Left lobe of liver (tissue), 2 donors: Measurements from ENCODE around the gene GP1BA. TPM values are rescaled to one million over a fixed set of nuclear protein-coding genes. Genes with fewer than 3 reads are reported as not detected.
A peak's percentile ranks its signal among the peaks of the same experiment; 100 is the strongest.
"Not testable (repeated sequence)": the region's sequence is repeated elsewhere in the genome, so short reads cannot be mapped to it uniquely, and the experiment has no call there.

Experiments
- ATAC-seq: fragments of 200-7000 bp; cut with Tn5 transposase; one replicate; pipeline ENCODE4 v1.9.1; 2020; ENCODE audit warnings: mild to moderate bottlenecking, moderate library complexity
- DNase-seq: peaks from one replicate; pipeline ENCODE4 v3.0.0-alpha.2; 2020; ENCODE audit warnings: low spot score
- total RNA-seq: library from RNA; stranded (reverse); gene quantifications from one replicate; pipeline ENCODE4 v1.2.1, GENCODE V29; 2021
- donor health status: DM: no; HTN: no; CAD: no; lungs with moderate emphysema.
- donor health status: DM: no; HTN: yes; CAD: no.

GP1BA gene
- total RNA-seq, 1 donor from 2014 or later, result not detected

- ATAC-seq, result no peak
- no peak for DNase-seq
These were observed 30.9 kb upstream of the GP1BA start for GRCh38 chr17:4901108-4901647.

GRCh38 chr17:4901648-4902344, 30.3 kb upstream of the GP1BA start:
- no peak for ATAC-seq
- DNase-seq, result peak; percentile 60

DNA sequence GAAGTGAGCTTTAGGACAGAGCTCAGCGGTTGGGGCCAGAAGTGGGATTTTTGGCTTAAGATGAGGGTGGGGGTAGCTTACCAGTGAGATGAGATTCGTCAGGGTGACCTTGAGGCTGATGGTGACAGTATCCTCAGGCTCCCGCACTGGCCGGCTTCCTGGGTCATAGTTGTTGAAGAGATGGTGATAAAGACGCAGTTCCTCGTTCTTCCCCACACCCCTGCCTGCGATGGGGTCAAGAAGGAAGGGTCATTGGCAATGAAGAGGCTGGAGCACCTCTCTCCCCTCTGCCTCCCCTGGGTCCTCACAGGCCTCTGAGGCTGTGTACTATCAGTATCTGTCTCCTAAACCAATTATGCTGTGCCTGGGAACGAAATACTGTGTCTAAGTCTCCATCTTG, 29.5 kb upstream of the GP1BA start:
- no peak for DNase-seq
- ATAC-seq, result no peak

DNA sequence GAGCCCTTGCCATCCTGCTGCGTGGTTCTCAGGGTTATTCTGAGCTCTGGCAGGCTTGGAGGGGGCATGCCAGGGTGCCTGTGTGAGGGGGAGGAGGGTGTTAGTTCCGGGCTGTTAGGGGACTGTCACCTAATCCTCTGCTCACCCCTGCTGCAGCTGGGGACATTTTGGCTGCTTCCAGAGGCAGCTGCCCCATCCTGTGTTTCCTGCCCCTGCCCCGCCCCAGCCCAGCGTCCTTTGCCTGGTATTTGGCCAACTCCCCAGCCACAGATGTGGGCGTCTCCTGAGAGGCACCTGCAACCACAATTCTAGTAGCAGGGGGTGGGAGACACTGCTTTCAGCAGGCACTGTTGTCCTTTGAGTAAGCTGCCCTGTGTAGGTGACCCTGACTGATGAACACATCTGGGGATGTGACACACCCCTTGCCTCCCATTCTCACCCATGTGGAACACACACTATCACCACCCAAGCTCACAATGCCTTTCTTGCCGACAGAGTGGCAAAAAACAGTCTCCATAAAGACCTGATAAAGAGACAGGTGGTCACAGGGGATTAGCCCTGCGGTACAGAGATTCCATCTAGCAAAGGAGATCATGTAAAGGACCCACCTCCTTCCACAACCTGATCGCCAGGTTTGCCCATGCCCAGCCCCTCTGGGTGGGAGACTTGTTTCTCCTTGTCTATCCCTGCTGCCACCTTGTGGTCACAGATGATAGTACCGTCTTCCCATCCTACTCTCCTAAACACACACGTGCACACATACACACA, 28.8 kb upstream of the GP1BA start, which contains the start of gene CHRNE:
Gene CHRNE, minus strand, starts transcription at position 48 of the 768 bp plus-strand sequence. Its CDS starts 35 bp downstream, at position 13.
- ATAC-seq, result peak; percentile 59
- peak; percentile 80 for DNase-seq

DNA sequence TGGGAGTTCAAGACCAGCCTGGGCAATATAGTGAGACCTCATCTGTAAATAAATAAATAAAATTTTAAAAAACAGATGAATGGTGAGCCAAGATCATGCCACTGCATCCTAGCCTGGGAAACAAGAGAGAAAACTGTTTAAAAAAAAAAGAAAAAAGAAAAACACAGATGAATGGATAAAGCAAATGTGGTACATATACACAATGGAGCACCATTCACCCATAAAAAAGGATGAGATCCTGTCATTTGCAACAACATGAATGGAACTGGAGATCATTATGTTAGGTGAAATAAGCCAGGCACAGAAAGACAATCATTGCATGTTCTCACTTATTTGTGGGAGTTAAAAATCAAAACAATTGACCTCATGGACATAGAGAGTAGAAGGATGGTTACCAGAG, 25.4 kb upstream of the GP1BA start:
- not testable (repeated sequence) for DNase-seq, ATAC-seq

DNA sequence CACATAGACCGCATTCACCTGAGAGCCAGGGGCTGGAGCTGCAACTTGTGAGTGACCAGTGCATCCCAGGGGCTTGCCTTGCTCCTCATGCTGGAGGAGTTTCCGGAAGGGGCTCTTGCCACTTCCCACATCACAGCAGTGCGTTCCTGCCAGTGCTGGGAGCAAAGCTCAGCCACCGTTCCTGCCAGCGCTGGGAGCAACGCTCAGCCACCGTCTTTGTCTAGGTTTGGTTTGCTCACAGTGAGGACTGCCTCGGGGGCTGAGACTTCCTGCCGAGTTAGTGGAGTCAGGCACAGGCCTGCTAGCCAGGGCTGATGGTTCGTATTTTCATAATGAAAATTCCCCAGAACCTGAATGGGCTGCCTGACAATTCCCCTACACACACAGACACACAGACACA, 23.8 kb upstream of the GP1BA start:
- DNase-seq (peak; percentile 72), ATAC-seq (peak; percentile 74)

DNA sequence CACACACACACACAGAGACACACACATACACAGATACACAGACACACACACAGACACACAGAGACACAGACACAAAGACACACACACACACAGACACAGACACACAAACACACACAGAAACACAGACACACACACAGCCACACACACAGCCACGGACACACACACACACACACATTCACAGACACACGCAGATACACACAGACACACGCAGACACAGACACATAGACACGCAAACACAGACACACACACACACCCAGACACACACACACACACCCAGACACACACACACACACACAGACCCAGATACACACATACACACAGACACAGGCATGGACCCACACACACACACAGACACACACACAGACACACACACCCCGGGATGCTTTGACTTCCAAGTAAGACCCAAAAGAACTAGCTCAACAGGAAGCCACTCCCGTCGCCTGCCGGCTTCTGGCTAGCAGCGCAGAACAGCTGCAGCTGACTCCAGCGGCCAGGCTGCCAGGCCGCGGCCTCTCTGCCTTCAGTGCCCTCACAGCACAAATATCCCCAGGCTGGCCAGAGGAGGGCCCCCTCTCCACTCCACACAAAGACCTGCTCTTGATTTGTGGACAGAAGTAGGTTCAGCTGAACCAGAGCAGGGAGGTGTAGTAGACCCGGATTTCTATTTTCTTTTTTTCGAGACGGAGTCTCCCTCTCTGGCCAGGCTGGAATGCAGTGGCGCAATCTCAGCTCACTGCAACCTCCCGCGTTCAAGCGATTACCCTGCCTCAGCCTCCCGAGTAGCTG, 23.2 kb upstream of the GP1BA start:
- peak; percentile 90 for DNase-seq
- ATAC-seq, result peak; percentile 93

GRCh38 chr17:4913994-4914393, 18.1 kb upstream of the GP1BA start:
- DNase-seq (no peak), ATAC-seq (peak; percentile 58)

DNA sequence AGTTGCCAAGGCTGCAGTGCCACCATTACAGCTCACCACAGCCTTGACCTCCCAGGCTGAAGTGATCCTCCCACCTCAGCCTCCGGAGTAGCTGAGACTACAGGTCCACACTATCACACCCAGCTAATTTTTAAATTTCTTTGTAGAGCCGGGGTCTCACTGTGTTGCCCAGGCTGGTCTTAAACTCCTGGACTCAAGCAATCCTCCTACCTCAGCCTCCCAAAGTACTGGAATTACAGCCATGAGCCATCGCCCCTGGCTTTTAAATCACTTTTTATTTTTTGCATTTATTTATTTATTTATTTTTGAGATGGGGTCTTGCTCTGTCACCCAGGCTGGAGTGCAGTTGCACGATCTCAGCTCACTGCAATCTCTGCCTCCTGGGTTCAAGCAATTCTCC, 17.5 kb upstream of the GP1BA start:
- ATAC-seq, DNase-seq: not testable (repeated sequence)

DNA sequence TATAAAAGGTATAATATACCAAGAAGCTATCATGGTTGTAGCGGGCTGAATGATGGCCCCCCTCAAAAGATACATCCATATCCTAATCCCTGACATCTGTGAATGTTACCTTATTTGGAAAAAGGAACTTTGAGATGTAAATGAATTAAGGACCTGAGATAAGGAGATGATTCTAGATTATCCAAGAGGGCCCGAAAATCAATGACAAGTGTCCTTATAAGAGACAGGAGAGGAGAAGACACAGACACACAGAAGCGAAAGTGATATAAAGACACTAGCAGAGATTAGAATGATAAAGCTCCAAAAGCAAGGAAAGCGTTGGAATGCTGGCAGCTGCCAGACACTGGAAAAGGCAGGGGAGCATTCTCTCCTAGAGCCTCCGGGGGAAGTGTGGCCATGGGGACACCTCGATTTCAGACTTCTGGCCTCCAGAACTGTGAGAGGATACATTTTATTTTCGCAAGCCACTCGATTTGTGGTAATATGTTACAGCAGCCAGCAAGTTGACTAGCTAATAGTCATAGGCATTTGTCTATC, 12.5 kb upstream of the GP1BA start:
- DNase-seq, result no peak
- peak; percentile 35 for ATAC-seq

DNA sequence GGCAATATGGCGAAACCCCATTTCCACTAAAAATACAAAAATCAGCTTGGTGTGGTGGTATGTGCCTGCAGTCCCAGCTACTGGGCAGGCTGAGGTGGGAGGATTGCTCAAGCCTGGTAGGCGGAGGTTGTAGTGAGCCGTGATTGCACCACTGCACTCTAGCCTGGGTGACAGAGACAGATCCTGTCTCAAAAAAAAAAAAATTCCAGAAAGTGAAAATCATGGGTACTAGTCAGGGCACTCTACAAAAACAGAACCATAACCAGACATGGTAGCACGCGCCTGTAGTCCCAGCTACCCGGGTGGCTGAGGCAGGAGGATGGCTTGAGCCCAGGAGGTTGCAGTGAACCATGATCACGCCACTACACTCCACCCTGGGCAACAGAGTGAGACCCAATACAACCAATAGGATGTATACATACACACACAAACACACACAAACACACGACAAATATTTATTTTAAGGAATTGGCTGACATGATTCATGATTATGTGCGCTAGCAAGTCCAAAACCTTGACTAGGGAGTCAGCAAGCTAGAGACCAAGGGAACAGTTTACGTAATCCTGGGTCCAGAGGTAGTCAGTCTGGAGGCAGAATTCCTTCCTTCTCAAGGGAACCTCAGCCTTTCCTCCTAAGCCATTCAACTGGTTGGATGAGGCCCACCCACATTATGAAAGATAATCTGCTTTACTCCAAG, 11.6 kb upstream of the GP1BA start:
- DNase-seq (peak; percentile 85), ATAC-seq (peak; percentile 89)

GRCh38 chr17:4921320-4921719, 10.8 kb upstream of the GP1BA start:
- no peak for DNase-seq
- ATAC-seq, result no peak

- ATAC-seq, DNase-seq: not testable (repeated sequence)
These were observed 5.3 kb upstream of the GP1BA start for GRCh38 chr17:4926577-4927335.

- ATAC-seq, result no peak
- no peak for DNase-seq
These were observed 3.2 kb upstream of the GP1BA start for GRCh38 chr17:4928881-4929280.

DNA sequence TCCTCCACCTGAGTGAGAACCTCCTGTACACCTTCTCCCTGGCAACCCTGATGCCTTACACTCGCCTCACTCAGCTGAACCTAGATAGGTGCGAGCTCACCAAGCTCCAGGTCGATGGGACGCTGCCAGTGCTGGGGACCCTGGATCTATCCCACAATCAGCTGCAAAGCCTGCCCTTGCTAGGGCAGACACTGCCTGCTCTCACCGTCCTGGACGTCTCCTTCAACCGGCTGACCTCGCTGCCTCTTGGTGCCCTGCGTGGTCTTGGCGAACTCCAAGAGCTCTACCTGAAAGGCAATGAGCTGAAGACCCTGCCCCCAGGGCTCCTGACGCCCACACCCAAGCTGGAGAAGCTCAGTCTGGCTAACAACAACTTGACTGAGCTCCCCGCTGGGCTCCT, 679 bp downstream of the GP1BA start:
- no peak for DNase-seq
- ATAC-seq, result no peak

DNA sequence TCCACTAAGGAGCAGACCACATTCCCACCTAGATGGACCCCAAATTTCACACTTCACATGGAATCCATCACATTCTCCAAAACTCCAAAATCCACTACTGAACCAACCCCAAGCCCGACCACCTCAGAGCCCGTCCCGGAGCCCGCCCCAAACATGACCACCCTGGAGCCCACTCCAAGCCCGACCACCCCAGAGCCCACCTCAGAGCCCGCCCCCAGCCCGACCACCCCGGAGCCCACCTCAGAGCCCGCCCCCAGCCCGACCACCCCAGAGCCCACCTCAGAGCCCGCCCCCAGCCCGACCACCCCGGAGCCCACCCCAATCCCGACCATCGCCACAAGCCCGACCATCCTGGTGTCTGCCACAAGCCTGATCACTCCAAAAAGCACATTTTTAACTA, 1.6 kb downstream of the GP1BA start:
- ATAC-seq (no peak), DNase-seq (no peak)

- DNase-seq (no peak), ATAC-seq (peak; percentile 67)
These were observed 2.3 kb downstream of the GP1BA start for GRCh38 chr17:4934173-4934979.

DNA sequence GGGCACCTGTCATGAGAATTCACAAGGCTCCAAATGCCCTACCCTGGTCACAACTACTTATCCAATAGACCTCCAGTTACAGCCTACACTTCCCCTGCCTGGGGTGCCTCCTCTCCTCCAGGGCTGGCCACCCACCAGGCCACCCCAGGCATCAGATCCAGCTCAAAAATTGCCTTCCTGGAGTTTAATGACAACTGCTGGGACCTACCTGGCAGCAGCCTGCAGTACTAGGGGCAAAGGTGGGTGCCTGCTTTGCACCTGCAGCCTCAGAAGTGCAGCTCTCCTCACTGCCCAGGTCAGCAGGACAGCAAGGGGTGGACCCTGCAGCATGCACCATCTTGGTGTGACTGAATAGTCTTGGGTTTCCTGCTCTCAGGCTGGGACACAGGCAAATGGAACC, 3.6 kb downstream of the GP1BA start:
- no peak for DNase-seq
- no peak for ATAC-seq

DNA sequence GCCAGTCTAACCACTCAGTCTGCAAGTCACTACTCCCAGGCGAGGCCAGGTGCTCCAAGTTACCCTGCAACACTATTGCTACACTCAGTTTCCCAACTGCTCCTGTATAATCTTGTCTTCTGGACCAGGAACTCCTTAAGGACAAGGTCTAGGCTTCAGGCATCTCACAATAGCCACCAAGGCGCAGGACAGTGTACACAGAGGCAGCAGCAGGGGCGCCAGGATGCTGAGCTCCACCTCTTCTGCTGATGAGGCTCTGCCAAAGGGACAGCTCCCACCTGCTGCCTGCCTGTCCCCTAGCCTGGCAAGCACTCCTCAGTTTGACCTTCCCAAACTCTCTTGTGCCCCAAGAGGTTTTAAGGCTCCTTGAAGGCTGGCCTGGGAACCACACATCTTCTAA, 4.4 kb downstream of the GP1BA start:
- no peak for DNase-seq
- ATAC-seq, result no peak
